Activated CD4-positive, alpha-beta T cell treated with anti-CD3 and anti-CD28 coated beads, Interleukin-2, amount 10 ng/mL, durations not matched to agents 7 days and 5 days (primary cell): ENCODE data around the gene C1orf226. TPM values are rescaled to one million over a fixed set of nuclear protein-coding genes. Genes with fewer than 3 reads are reported as not detected.

Experiments
- CTCF ChIA-PET: fragments of 350-600 bp; sonication (Branson Sonifier 250); formaldehyde crosslinking; loops from one replicate; lab custom pipeline; 2021; ENCODE audit warnings: antibody characterized with exemption; lab: Charles Lee
- POLR2A ChIA-PET: fragments of 350-600 bp; sonication (Branson Sonifier 250); formaldehyde crosslinking; loops from one replicate; lab custom pipeline; 2021; ENCODE audit warnings: antibody characterized with exemption; lab: Charles Lee
- DNase-seq: peaks from one replicate; pipeline ENCODE4 v3.0.0-alpha.2; 2020
- H3K27ac Mint-ChIP-seq: one replicate; pipeline ENCODE4 v1.8.0; 2021; ENCODE audit warnings: mild to moderate bottlenecking, moderate library complexity, mixed read lengths
- H3K27me3 Mint-ChIP-seq: one replicate; pipeline ENCODE4 v1.8.0; 2021; ENCODE audit warnings: mixed read lengths
- H3K36me3 Mint-ChIP-seq: one replicate; pipeline ENCODE4 v1.8.0; 2021; ENCODE audit warnings: low read depth, mixed read lengths
- H3K4me1 Mint-ChIP-seq: one replicate; pipeline ENCODE4 v1.8.0; 2021; ENCODE audit warnings: mixed read lengths
- H3K4me3 Mint-ChIP-seq: one replicate; pipeline ENCODE4 v1.8.0; 2021; ENCODE audit warnings: mild to moderate bottlenecking, moderate library complexity, mixed read lengths
- H3K9me3 Mint-ChIP-seq: one replicate; pipeline ENCODE4 v1.8.0; 2021; ENCODE audit warnings: mixed read lengths
- total RNA-seq, 2 experiments: library from RNA; stranded (reverse); gene quantifications; one replicate each; pipeline ENCODE4 v1.2.3, GENCODE V29; 2021

C1orf226 gene
- total RNA-seq, 2 experiments from 2014 or later, result not detected

DNA sequence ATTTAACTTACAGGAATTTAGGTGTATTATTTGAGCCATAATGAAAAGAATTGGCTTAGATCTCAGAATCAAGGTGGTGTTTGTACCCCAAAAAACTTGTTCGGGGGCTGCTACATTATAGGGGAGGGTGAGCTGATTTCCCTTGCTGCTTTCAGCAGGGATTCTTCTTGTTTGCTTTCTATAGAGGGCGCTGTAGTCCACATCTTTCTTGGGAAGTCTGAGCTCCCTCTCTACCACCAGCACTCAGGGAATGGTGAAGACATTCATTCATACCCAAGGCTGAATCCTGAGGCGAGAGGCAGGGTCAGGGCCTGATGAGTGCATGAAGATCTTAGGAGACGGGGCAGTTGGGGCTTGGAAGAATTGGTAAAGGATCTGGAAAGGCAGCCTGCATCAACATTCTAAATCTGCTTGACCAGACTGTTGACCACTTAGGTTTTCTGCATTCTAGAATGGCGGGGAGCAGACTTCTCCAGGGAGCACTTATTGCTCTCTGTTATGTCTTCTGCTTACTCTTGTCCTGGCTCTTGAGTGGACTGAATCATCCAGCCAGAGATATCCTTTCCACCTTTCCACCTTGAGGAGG, 23.8 kb upstream of the C1orf226 start:
- ChIA-PET POLR2A (no interaction called here), CTCF (interaction anchor here (1.5 kb wide), 1 partner anchor 9 kb away, joined by 5 read pairs; no protein-coding TSS in a partner anchor)
- H3K4me3 Mint-ChIP-seq, result no peak overlapping the region
- no peaks in the 10 kb centered on the region for H3K9me3 Mint-ChIP-seq
- H3K4me1 Mint-ChIP-seq, result no peaks in the 10 kb centered on the region
- H3K27ac Mint-ChIP-seq, result no peak overlapping the region
- DNase-seq, result no peak
- H3K27me3 Mint-ChIP-seq, result no peaks in the 10 kb centered on the region
- no peaks in the 10 kb centered on the region for H3K36me3 Mint-ChIP-seq

DNA sequence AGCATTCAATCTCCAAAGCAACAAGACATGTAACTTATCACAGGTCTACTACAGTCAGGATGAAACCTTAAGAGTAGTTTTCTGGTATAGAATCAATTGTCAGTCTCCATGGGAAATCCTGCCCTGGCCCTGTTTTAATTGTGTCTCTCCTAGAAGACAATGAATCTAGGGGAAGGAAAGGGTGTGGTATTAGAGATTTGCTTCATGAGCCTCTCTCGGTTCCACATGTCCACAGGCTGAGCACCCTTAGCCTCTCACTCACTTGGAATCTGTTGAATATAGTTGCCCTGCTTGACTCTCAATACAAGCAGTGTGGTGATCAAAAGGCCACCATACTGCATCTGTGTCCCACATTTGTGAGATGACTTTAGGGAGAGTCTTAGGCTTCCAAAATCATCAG, 22.6 kb upstream of the C1orf226 start:
- no peaks in the 10 kb centered on the region for H3K27me3 Mint-ChIP-seq
- no peak overlapping the region for H3K4me3 Mint-ChIP-seq
- DNase-seq, result no peak
- H3K36me3 Mint-ChIP-seq, result no peaks in the 10 kb centered on the region
- ChIA-PET POLR2A (no interaction called here), CTCF (interaction anchor here (0.7 kb wide), 1 partner anchor 288 kb away, joined by 3 read pairs; no protein-coding TSS in a partner anchor)
- H3K27ac Mint-ChIP-seq, result no peak overlapping the region
- no peaks in the 10 kb centered on the region for H3K9me3 Mint-ChIP-seq
- H3K4me1 Mint-ChIP-seq, result no peaks in the 10 kb centered on the region

DNA sequence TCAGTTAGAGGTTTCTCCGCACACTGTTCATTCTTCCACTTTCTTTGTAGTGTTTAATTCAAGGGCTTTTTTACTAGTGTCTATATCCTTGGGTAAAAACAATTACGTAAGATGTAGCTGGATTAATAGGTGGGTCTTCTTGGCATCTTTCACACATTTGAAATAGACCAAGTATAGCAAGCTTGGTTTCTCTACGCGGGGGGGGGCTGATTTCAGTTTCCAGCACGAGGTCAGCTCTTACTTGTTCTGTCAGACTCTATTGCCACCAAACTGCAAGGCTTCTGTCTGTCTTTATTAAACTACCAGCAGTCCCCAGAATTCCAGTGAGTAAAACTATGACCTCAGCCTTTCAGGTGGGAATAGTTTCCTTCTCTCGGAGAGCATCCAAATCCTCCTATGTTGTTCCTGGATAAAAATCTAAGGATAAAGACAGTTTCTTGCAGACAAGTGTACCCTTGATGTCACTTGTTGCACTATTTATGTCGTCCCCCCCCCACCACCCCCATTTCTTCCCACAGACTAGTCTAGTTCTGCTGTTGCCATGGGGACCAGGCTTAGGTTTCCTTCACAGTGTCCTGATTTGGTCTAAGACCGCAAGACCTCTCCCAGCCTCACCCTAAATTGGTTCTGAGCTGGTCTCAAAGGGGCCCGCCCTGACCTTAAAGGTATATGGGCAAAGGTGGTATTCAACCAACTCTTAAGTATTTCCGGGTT, 21.8 kb upstream of the C1orf226 start:
- Mint-ChIP-seq H3K36me3 (no peaks in the 10 kb centered on the region), H3K9me3 (no peaks in the 10 kb centered on the region), H3K27ac (no peak overlapping the region), H3K4me3 (no peak overlapping the region), H3K4me1 (no peaks in the 10 kb centered on the region), H3K27me3 (no peaks in the 10 kb centered on the region)
- CTCF ChIA-PET, result interaction anchor here (0.7 kb wide), 1 partner anchor 289 kb away, joined by 3 read pairs; no protein-coding TSS in a partner anchor
- DNase-seq, result no peak
- POLR2A ChIA-PET, result no interaction called here

GRCh38 chr1:162360237-162360873, 21.2 kb upstream of the C1orf226 start:
- no peaks in the 10 kb centered on the region for H3K4me1 Mint-ChIP-seq
- H3K4me3 Mint-ChIP-seq, result no peak overlapping the region
- no peak for DNase-seq
- H3K36me3 Mint-ChIP-seq, result no peaks in the 10 kb centered on the region
- H3K27ac Mint-ChIP-seq, result no peak overlapping the region
- no peaks in the 10 kb centered on the region for H3K9me3 Mint-ChIP-seq
- H3K27me3 Mint-ChIP-seq, result no peaks in the 10 kb centered on the region
- POLR2A ChIA-PET, result no interaction called here
- CTCF ChIA-PET, result no interaction called here

DNA sequence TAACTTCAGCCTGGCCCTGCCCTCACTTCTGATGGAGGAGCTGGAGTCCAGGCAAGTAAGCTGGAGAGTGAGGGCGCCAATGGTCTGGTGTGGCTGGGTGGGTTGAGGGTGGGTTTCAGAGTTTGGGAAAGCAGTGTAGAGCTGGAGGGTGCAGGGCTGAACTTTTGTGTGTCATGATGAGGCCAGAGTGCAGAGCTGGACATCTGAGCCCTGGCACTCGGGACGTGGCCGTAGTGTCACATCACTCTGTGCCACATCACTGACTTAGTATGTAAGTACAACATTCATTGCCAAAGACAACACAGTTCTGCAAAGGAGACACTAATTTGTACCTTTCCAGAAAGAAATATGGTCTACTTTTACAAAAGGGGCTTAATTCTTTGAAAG, 20.7 kb upstream of the C1orf226 start:
- Mint-ChIP-seq H3K4me3 (no peak overlapping the region), H3K27ac (no peak overlapping the region), H3K27me3 (no peaks in the 10 kb centered on the region), H3K4me1 (no peaks in the 10 kb centered on the region), H3K9me3 (no peaks in the 10 kb centered on the region), H3K36me3 (no peaks in the 10 kb centered on the region)
- POLR2A ChIA-PET, result no interaction called here
- DNase-seq, result no peak
- CTCF ChIA-PET, result no interaction called here

DNA sequence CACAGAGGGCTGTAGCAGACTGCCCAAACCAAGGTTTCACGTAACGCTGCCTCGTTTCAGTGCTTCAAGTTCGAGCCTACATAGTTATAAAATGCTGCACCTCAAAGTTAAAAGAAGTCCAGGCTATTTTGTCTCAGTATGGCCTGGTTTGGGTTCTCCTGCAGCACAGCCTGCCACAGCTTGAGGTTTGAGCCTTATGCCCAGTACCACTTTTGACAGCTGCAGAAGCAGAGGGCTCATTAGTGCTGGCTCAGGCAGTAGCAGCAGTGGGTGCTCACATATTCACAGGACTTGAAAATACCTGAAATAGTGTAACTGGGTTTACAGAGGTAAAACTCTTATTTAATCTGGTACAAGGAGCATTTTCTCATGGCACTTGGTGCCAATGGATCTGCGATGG, 20.2 kb upstream of the C1orf226 start:
- no peaks in the 10 kb centered on the region for H3K27me3 Mint-ChIP-seq
- no peak overlapping the region for H3K27ac Mint-ChIP-seq
- ChIA-PET POLR2A (no interaction called here), CTCF (no interaction called here)
- H3K4me3 Mint-ChIP-seq, result no peak overlapping the region
- H3K9me3 Mint-ChIP-seq, result no peaks in the 10 kb centered on the region
- H3K4me1 Mint-ChIP-seq, result no peaks in the 10 kb centered on the region
- no peak for DNase-seq
- no peaks in the 10 kb centered on the region for H3K36me3 Mint-ChIP-seq

GRCh38 chr1:162363823-162364222, 17.7 kb upstream of the C1orf226 start:
- DNase-seq, result no peak
- Mint-ChIP-seq H3K4me3 (no peak overlapping the region), H3K9me3 (no peaks in the 10 kb centered on the region), H3K27me3 (no peaks in the 10 kb centered on the region), H3K36me3 (no peaks in the 10 kb centered on the region), H3K27ac (no peak overlapping the region), H3K4me1 (no peaks in the 10 kb centered on the region)
- CTCF ChIA-PET, result interaction anchor here (0.6 kb wide), 1 partner anchor 42 kb away, joined by 3 read pairs; no protein-coding TSS in a partner anchor
- POLR2A ChIA-PET, result no interaction called here

DNA sequence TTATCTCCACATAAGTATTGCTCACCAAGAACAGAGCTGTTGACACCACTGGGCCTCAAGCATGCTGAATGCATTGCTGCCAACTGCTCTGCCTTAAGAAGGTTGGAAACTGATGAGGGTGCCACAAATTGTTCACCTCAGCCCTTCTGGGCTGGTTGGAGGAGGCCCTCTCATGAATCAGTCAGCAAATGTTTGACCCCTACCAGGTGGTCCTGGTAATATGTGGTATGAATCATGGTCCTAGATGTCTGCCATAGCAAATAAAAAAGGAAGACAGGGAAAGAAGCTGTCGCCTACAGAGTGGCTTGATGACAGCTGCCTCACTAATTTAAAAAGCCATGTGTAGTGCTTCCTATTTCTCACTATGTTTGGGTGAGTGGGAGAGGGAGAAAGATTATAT, 17.0 kb upstream of the C1orf226 start:
- H3K9me3 Mint-ChIP-seq, result no peaks in the 10 kb centered on the region
- no peak overlapping the region for H3K27ac Mint-ChIP-seq
- no peak for DNase-seq
- no peak overlapping the region for H3K4me3 Mint-ChIP-seq
- no peaks in the 10 kb centered on the region for H3K27me3 Mint-ChIP-seq
- no peaks in the 10 kb centered on the region for H3K4me1 Mint-ChIP-seq
- H3K36me3 Mint-ChIP-seq, result no peaks in the 10 kb centered on the region
- POLR2A ChIA-PET, result no interaction called here
- CTCF ChIA-PET, result no interaction called here

GRCh38 chr1:162365284-162366020, 16.1 kb upstream of the C1orf226 start:
- H3K27me3 Mint-ChIP-seq, result no peaks in the 10 kb centered on the region
- no peaks in the 10 kb centered on the region for H3K36me3 Mint-ChIP-seq
- POLR2A ChIA-PET, result no interaction called here

DNA sequence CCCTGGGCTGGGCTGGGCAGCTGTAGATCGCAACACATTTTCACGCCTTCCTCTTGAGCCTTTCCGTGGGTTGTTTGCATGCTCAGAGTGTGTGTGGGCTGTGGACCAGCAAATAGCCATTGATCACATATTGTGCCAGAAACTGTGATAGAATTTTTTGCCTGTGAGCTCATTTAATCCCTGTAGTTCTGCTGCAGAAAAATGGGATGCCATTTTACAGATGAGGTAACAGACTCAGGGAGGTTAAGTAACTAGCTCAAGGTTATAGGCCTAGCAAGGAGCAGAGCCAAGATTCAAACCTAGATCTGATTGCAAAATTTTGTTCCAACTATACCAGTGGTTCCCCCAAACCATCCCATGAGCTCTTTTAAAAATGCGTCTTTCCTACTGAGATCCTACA, 15.4 kb upstream of the C1orf226 start:
- Mint-ChIP-seq H3K9me3 (no peaks in the 10 kb centered on the region), H3K4me1 (no peaks in the 10 kb centered on the region), H3K27me3 (no peaks in the 10 kb centered on the region), H3K27ac (no peak overlapping the region), H3K36me3 (no peaks in the 10 kb centered on the region), H3K4me3 (no peak overlapping the region)
- CTCF ChIA-PET, result interaction anchor here (1.9 kb wide), 1 partner anchor 9 kb away, joined by 5 read pairs; no protein-coding TSS in a partner anchor
- POLR2A ChIA-PET, result no interaction called here
- DNase-seq, result no peak

More at GRCh38 chr1:162365284-162366020, 16.1 kb upstream of the C1orf226 start:
- Mint-ChIP-seq H3K4me3 (no peak overlapping the region), H3K4me1 (no peaks in the 10 kb centered on the region), H3K27ac (no peak overlapping the region), H3K9me3 (no peaks in the 10 kb centered on the region)
- CTCF ChIA-PET, result no interaction called here
- DNase-seq, result no peak

DNA sequence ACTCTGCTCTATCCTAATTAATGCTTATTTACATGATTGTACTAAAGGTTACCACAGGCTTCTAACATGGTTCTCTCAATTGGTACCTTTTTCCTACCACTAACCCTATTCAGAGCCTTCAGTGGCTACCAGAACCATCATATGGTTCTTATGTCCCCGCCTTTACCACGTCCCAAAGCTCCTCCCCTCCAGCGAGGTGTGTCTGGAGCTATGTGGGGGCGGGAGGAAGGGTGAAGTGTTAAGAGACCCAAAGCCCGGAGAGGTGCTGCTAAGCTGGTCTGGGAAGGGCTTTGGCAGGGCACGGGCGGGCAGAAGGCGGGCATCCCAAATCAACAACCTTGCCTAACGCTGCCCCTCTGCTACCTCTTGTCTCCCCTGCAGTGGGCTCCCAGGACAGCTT, 14.9 kb upstream of the C1orf226 start:
- ChIA-PET POLR2A (no interaction called here), CTCF (interaction anchor here (1.9 kb wide), 1 partner anchor 10 kb away, joined by 5 read pairs; no protein-coding TSS in a partner anchor)
- H3K27ac Mint-ChIP-seq, result no peak overlapping the region
- no peaks in the 10 kb centered on the region for H3K9me3 Mint-ChIP-seq
- H3K4me1 Mint-ChIP-seq, result no peaks in the 10 kb centered on the region
- DNase-seq, result no peak
- H3K4me3 Mint-ChIP-seq, result peak overlapping the region; percentile 5
- no peaks in the 10 kb centered on the region for H3K36me3 Mint-ChIP-seq
- H3K27me3 Mint-ChIP-seq, result no peaks in the 10 kb centered on the region

- no peaks in the 10 kb centered on the region for H3K9me3 Mint-ChIP-seq
- POLR2A ChIA-PET, result no interaction called here
- no peak overlapping the region for H3K27ac Mint-ChIP-seq
- H3K27me3 Mint-ChIP-seq, result no peaks in the 10 kb centered on the region
- no peaks in the 10 kb centered on the region for H3K4me1 Mint-ChIP-seq
- peak overlapping the region; percentile 5 for H3K4me3 Mint-ChIP-seq
- no peak for DNase-seq
- CTCF ChIA-PET, result interaction anchor here (1.9 kb wide), 1 partner anchor 10 kb away, joined by 5 read pairs; no protein-coding TSS in a partner anchor
- H3K36me3 Mint-ChIP-seq, result no peaks in the 10 kb centered on the region
Measured at GRCh38 chr1:162367073-162367472, 14.5 kb upstream of the C1orf226 start.
